OCI-LY3 (cell line): Measurements from ENCODE around the gene IFNG-AS1.

Source experiments
- H2AFZ ChIP-seq: fragments of 200-600, 300-600 bp; shearing (Covaris generic); 2 replicates; pipeline ENCODE4 v1.6.0; 2014; ENCODE audit warnings: antibody characterized with exemption, low read depth, low read length
- H3K27ac ChIP-seq: fragments of 200-600, 300-600 bp; sonication (generic); 2 replicates; pipeline ENCODE4 v1.5.1; 2014; ENCODE audit warnings: mild to moderate bottlenecking, low read length, moderate library complexity, mixed read lengths
- H3K27me3 ChIP-seq: fragments of 200-600, 300-600 bp; sonication (generic); 2 replicates; pipeline ENCODE4 v1.6.1; 2014; ENCODE audit warnings: low read depth, low read length, mixed read lengths
- H3K36me3 ChIP-seq: fragments of 200-600, 300-600 bp; sonication (generic); replicated peaks from 2 replicates; pipeline ENCODE3; 2014; ENCODE audit warnings: low read depth, low read length, mixed read lengths
- H3K4me1 ChIP-seq: fragments of 300-600, 200-600 bp; sonication (generic); 2 replicates; pipeline ENCODE4 v1.6.1; 2014; ENCODE audit warnings: low read length, mixed read lengths
- H3K4me2 ChIP-seq: fragments of 200-600, 300-600 bp; sonication (generic); 2 replicates; pipeline ENCODE4 v1.6.1; 2014; ENCODE audit warnings: low read length, mixed read lengths
- H3K4me3 ChIP-seq: fragments of 300-600, 200-600 bp; sonication (generic); 2 replicates; pipeline ENCODE4 v1.5.1; 2014; ENCODE audit warnings: antibody characterized with exemption, mild to moderate bottlenecking, low read length, moderate library complexity
- H3K79me2 ChIP-seq: fragments of 300-600, 200-600 bp; shearing (Covaris generic); 2 replicates; pipeline ENCODE4 v1.6.1; 2014; ENCODE audit warnings: mild to moderate bottlenecking, low read length, mixed read lengths
- H3K9ac ChIP-seq: fragments of 300-600, 200-600 bp; shearing (Covaris generic); 2 replicates; pipeline ENCODE4 v1.6.0; 2014; ENCODE audit warnings: mild to moderate bottlenecking, low read length, moderate library complexity
- H3K9me3 ChIP-seq: fragments of 200-600, 300-600 bp; shearing (Covaris generic); 2 replicates; pipeline ENCODE4 v1.6.1; 2014; ENCODE audit warnings: low read length, mixed read lengths; ENCODE audit not compliant: insufficient read depth
- H4K20me1 ChIP-seq: fragments of 200-600, 300-600 bp; sonication (generic); 2 replicates; pipeline ENCODE4 v1.6.1; 2016; ENCODE audit warnings: low read length, mixed read lengths; ENCODE audit not compliant: insufficient read depth
- EZH2phosphoT487 ChIP-seq: fragments of 200-600 bp; shearing (Covaris generic); IDR thresholded peaks from 2 replicates; pipeline ENCODE4 v1.6.1; 2018; ENCODE audit warnings: antibody characterized with exemption, mixed run types, low read depth
- TF ChIP-seq, protein P1 (sequence below): fragments of 200-600, 300-600 bp; sonication (generic); IDR thresholded peaks from 2 replicates; pipeline ENCODE4 v1.5.1; 2014; ENCODE audit warnings: antibody characterized with exemption, low read length, low read depth

Gene IFNG-AS1

DNA sequence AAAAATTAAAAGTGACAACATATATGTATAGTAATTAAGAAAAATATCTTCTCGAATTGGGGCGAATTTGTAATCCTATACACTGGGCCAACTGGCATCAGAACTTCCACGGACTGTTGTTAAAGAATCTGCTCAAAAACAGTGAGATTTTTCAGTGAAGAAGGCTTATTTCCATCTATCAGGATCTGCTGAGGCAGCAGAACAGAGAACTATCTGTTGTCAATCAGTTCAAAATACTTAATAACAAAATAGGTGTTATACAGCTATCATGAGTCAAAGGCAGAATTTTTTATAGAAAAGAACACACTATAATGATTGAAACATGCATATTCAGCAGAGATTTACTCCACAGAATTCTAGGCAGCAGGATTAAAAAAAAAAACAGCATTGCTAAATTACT, 41.9 kb downstream of the IFNG-AS1 start:
- no peaks in the 10 kb centered on the region for H3K9me3 ChIP-seq
- TF ChIP-seq EZH2phosphoT487, result no peak
- TF ChIP-seq, protein P1, sequence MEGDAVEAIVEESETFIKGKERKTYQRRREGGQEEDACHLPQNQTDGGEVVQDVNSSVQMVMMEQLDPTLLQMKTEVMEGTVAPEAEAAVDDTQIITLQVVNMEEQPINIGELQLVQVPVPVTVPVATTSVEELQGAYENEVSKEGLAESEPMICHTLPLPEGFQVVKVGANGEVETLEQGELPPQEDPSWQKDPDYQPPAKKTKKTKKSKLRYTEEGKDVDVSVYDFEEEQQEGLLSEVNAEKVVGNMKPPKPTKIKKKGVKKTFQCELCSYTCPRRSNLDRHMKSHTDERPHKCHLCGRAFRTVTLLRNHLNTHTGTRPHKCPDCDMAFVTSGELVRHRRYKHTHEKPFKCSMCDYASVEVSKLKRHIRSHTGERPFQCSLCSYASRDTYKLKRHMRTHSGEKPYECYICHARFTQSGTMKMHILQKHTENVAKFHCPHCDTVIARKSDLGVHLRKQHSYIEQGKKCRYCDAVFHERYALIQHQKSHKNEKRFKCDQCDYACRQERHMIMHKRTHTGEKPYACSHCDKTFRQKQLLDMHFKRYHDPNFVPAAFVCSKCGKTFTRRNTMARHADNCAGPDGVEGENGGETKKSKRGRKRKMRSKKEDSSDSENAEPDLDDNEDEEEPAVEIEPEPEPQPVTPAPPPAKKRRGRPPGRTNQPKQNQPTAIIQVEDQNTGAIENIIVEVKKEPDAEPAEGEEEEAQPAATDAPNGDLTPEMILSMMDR, result no peak
- H3K36me3 ChIP-seq, result no peaks in the 10 kb centered on the region
- no peak overlapping the region for H3K4me3 ChIP-seq
- H4K20me1 ChIP-seq, result no peaks in the 10 kb centered on the region
- H3K4me2 ChIP-seq, result no peak overlapping the region
- H3K4me1 ChIP-seq, result peaks cover 2% of the 10 kb centered on the region; the same call in 1 of the 2 replicates
- no peak overlapping the region for H3K9ac ChIP-seq
- no peak overlapping the region for H2AFZ ChIP-seq
- no peaks in the 10 kb centered on the region for H3K27me3 ChIP-seq
- no peaks in the 10 kb centered on the region for H3K79me2 ChIP-seq
- H3K27ac ChIP-seq, result no peak overlapping the region

GRCh38 chr12:68031881-68032739, 42.9 kb downstream of the IFNG-AS1 start:
- Histone ChIP-seq H3K4me2 (no peak overlapping the region), H3K79me2 (no peaks in the 10 kb centered on the region), H3K9me3 (no peaks in the 10 kb centered on the region), H2AFZ (no peak overlapping the region), H3K9ac (no peak overlapping the region), H3K36me3 (no peaks in the 10 kb centered on the region), H3K4me1 (peaks cover 2% of the 10 kb centered on the region; the same call in 1 of the 2 replicates), H4K20me1 (no peaks in the 10 kb centered on the region), H3K27ac (no peak overlapping the region), H3K27me3 (no peaks in the 10 kb centered on the region), H3K4me3 (no peak overlapping the region)
- TF ChIP-seq, protein P1, result no peak
- TF ChIP-seq EZH2phosphoT487, result no peak

GRCh38 chr12:68034567-68034966, 45.3 kb downstream of the IFNG-AS1 start:
- no peaks in the 10 kb centered on the region for H3K27me3 ChIP-seq
- no peak overlapping the region for H3K27ac ChIP-seq
- H3K4me2 ChIP-seq, result no peak overlapping the region
- TF ChIP-seq EZH2phosphoT487, result no peak
- TF ChIP-seq, protein P1, result no peak
- no peaks in the 10 kb centered on the region for H3K36me3 ChIP-seq
- no peak overlapping the region for H3K4me3 ChIP-seq
- H3K4me1 ChIP-seq, result peaks cover 2% of the 10 kb centered on the region; the same call in 1 of the 2 replicates
- H3K9me3 ChIP-seq, result no peaks in the 10 kb centered on the region
- no peak overlapping the region for H3K9ac ChIP-seq
- H3K79me2 ChIP-seq, result no peaks in the 10 kb centered on the region
- H2AFZ ChIP-seq, result peak overlapping the region; percentile 20; the same call in 1 of the 2 replicates
- H4K20me1 ChIP-seq, result no peaks in the 10 kb centered on the region

DNA sequence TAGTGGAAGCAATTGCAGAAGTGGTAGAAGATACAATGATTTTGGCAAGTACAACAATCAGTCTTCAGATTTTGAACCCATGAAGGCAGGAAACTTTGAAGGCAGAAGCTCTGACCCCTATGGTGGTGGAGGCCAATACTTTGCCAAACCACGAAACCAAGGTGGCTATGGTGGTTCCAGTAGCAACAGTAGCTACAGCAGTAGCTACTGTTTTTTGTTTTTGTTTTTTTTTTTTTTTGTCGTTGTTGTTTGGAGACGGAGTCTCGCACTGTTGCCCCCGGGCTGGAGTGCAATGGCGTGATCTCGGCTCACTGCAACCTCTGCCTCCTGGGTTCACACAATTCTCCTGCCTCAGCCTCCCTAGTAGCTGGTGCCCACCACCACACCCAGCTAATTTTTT, 47.4 kb downstream of the IFNG-AS1 start:
- H3K36me3 ChIP-seq, result no peaks in the 10 kb centered on the region
- H3K4me1 ChIP-seq, result peaks cover 9% of the 10 kb centered on the region
- TF ChIP-seq, protein P1, result no peak
- TF ChIP-seq EZH2phosphoT487, result no peak
- no peak overlapping the region for H3K4me2 ChIP-seq
- H3K9ac ChIP-seq, result no peak overlapping the region
- no peak overlapping the region for H3K27ac ChIP-seq
- no peaks in the 10 kb centered on the region for H4K20me1 ChIP-seq
- H2AFZ ChIP-seq, result no peak overlapping the region
- no peaks in the 10 kb centered on the region for H3K27me3 ChIP-seq
- no peak overlapping the region for H3K4me3 ChIP-seq
- H3K9me3 ChIP-seq, result no peaks in the 10 kb centered on the region
- H3K79me2 ChIP-seq, result no peaks in the 10 kb centered on the region
